MM.1S (cell line): Measurements from ENCODE around the gene CHN2.

Experiments
- DNase-seq: peaks from one replicate; pipeline ENCODE4 v3.0.0-alpha.2; 2015
- H2AFZ ChIP-seq: fragments of 300-600 bp; sonication (generic); 2 replicates; pipeline ENCODE4 v1.6.0; 2016; ENCODE audit warnings: antibody characterized with exemption, low read length
- H3F3A ChIP-seq: fragments of 300-600 bp; sonication (generic); 2 replicates; pipeline ENCODE4 v1.6.1; 2016; ENCODE audit warnings: mild to moderate bottlenecking, antibody characterized with exemption, low read length, moderate library complexity, mixed read lengths; ENCODE audit not compliant: insufficient read depth
- H3K27ac ChIP-seq: fragments of 300-600 bp; sonication (generic); 2 replicates; pipeline ENCODE4 v1.5.1; 2016; ENCODE audit warnings: mild to moderate bottlenecking, low read length
- H3K27me3 ChIP-seq: fragments of 300-600 bp; sonication (generic); replicated peaks from 2 replicates; pipeline ENCODE4 v1.6.0; 2016; ENCODE audit warnings: low read length; ENCODE audit not compliant: insufficient read depth
- H3K36me3 ChIP-seq: fragments of 300-600 bp; sonication (generic); replicated peaks from 2 replicates; pipeline ENCODE4 v1.6.1; 2016; ENCODE audit warnings: mild to moderate bottlenecking, low read length, mixed read lengths; ENCODE audit not compliant: insufficient read depth
- H3K4me1 ChIP-seq: fragments of 300-600 bp; sonication (generic); 2 replicates; pipeline ENCODE4 v1.6.1; 2016; ENCODE audit warnings: low read length, mixed read lengths
- H3K4me2 ChIP-seq: fragments of 300-600 bp; sonication (generic); 2 replicates; pipeline ENCODE4 v1.6.0; 2016; ENCODE audit warnings: low read depth, low read length
- H3K4me3 ChIP-seq: fragments of 300-600 bp; sonication (generic); 2 replicates; pipeline ENCODE4 v1.5.1; 2016; ENCODE audit warnings: low read length, mixed read lengths
- H3K79me2 ChIP-seq: fragments of 300-600 bp; sonication (generic); 2 replicates; pipeline ENCODE4 v1.6.1; 2016; ENCODE audit warnings: mixed run types, low read length, mixed read lengths
- H3K9ac ChIP-seq: fragments of 300-600 bp; sonication (generic); 2 replicates; pipeline ENCODE4 v1.6.1; 2016; ENCODE audit warnings: low read length, mixed read lengths
- H3K9me2 ChIP-seq: fragments of 300-600 bp; sonication (generic); replicated peaks from 2 replicates; pipeline ENCODE4 v1.6.1; 2016; ENCODE audit warnings: mild to moderate bottlenecking, low read length, mixed read lengths; ENCODE audit not compliant: insufficient read depth
- H3K9me3 ChIP-seq: fragments of 300-600 bp; sonication (generic); replicated peaks from 2 replicates; pipeline ENCODE4 v1.6.1; 2016; ENCODE audit warnings: mild to moderate bottlenecking, low read length, mixed read lengths; ENCODE audit not compliant: insufficient read depth
- H4K20me1 ChIP-seq: fragments of 300-600 bp; sonication (generic); 2 replicates; pipeline ENCODE4 v1.6.1; 2016; ENCODE audit warnings: mild to moderate bottlenecking, low read length, moderate library complexity, mixed read lengths; ENCODE audit not compliant: insufficient read depth
- CTCF ChIP-seq: fragments of 300-600 bp; sonication (generic); IDR thresholded peaks from 2 replicates; pipeline ENCODE4 v1.5.1; 2016; ENCODE audit warnings: antibody characterized with exemption, low read length, mixed read lengths
- EZH2 ChIP-seq: fragments of 300-600 bp; sonication (generic); optimal IDR thresholded peaks from 2 replicates; pipeline ENCODE3; 2017; ENCODE audit warnings: low read depth, mild to moderate bottlenecking, antibody characterized with exemption, low read length, mixed read lengths
- EZH2phosphoT487 ChIP-seq: fragments of 300-600 bp; sonication (generic); IDR thresholded peaks from 2 replicates; pipeline ENCODE4 v1.6.1; 2018; ENCODE audit warnings: antibody characterized with exemption, low read length

The CHN2 gene

DNA sequence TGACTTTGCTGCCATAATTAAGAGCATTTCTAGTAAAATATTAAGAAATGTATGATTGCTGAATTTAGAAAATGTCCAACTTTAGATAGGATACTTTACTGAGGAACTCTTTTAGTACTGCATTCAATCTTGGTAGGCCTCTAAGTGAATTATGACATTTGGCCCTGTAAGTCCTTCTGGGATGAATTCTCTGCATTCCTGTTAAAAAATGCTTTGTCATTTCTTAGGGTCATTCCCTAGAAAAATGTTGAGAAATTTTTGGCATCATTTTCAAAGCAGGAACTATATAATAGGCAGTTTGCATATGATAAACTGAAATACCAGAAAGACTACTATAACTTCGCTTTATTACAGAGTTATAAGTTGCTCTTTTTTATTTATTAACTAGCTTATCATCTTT lies 299.8 kb downstream of the CHN2 start:
- no peak overlapping the region for H2AFZ ChIP-seq
- no peaks in the 10 kb centered on the region for H3K27me3 ChIP-seq
- H3F3A ChIP-seq = no peaks in the 10 kb centered on the region
- H3K4me3 ChIP-seq = no peak overlapping the region
- no peaks in the 10 kb centered on the region for H3K79me2 ChIP-seq
- H3K9me3 ChIP-seq = no peaks in the 10 kb centered on the region
- no peaks in the 10 kb centered on the region for H4K20me1 ChIP-seq
- no peak overlapping the region for H3K27ac ChIP-seq
- H3K4me2 ChIP-seq = no peak overlapping the region
- H3K4me1 ChIP-seq = no peaks in the 10 kb centered on the region
- H3K36me3 ChIP-seq = no peaks in the 10 kb centered on the region
- no peaks in the 10 kb centered on the region for H3K9me2 ChIP-seq
- no peak for DNase-seq
- H3K9ac ChIP-seq = no peak overlapping the region
- TF ChIP-seq CTCF (no peak), EZH2phosphoT487 (no peak), EZH2 (no peak)

GRCh38 chr7:29495653-29496052 lies 301.1 kb downstream of the CHN2 start:
- H3K79me2 ChIP-seq = no peaks in the 10 kb centered on the region
- no peak overlapping the region for H3K27ac ChIP-seq
- no peaks in the 10 kb centered on the region for H3F3A ChIP-seq
- no peak overlapping the region for H3K4me3 ChIP-seq
- no peak overlapping the region for H3K4me2 ChIP-seq
- no peak for TF ChIP-seq EZH2phosphoT487
- TF ChIP-seq EZH2 = no peak
- no peak for TF ChIP-seq CTCF
- H3K9me3 ChIP-seq = no peaks in the 10 kb centered on the region
- no peaks in the 10 kb centered on the region for H3K27me3 ChIP-seq
- H3K9ac ChIP-seq = no peak overlapping the region
- no peaks in the 10 kb centered on the region for H3K9me2 ChIP-seq
- DNase-seq = no peak
- no peaks in the 10 kb centered on the region for H3K36me3 ChIP-seq
- H2AFZ ChIP-seq = no peak overlapping the region
- H4K20me1 ChIP-seq = no peaks in the 10 kb centered on the region
- H3K4me1 ChIP-seq = no peaks in the 10 kb centered on the region

DNA sequence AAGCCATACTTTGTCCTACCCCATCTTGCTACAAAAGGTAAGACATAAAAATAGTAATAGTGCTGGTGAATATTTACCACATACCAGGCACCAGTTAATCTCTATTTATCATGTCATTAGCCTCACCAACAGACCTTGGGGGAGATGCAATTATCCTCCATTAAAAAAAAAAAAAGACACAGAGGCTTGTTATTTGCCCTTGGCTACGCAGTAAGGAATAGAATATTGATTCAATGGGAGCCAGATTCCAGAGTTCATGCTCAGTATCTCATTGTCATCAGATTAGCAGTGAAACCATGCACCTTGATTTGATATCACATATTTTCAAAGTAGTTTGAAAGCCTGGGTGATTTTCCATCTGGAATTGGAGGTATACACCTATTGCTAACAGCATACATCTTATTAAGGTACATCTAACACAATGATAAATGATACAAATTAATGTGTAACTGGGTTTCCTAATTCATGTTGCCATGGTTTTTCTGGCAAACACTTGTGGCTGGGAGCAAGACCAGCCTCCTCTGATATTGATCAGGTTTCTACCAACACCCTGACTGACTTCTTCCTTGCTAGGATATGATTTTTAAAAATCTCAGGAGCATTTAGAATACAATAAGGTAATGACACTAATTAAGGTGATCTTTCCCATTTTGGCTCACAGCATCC lies 301.9 kb downstream of the CHN2 start:
- H3K4me1 ChIP-seq = no peaks in the 10 kb centered on the region
- TF ChIP-seq EZH2 = no peak
- TF ChIP-seq EZH2phosphoT487 = no peak
- no peak for TF ChIP-seq CTCF
- H3K9ac ChIP-seq = no peak overlapping the region
- no peaks in the 10 kb centered on the region for H4K20me1 ChIP-seq
- no peak overlapping the region for H2AFZ ChIP-seq
- H3K27ac ChIP-seq = no peak overlapping the region
- no peak for DNase-seq
- H3F3A ChIP-seq = no peaks in the 10 kb centered on the region
- no peaks in the 10 kb centered on the region for H3K9me2 ChIP-seq
- H3K79me2 ChIP-seq = no peaks in the 10 kb centered on the region
- no peak overlapping the region for H3K4me3 ChIP-seq
- H3K9me3 ChIP-seq = no peaks in the 10 kb centered on the region
- no peaks in the 10 kb centered on the region for H3K27me3 ChIP-seq
- H3K4me2 ChIP-seq = no peak overlapping the region
- H3K36me3 ChIP-seq = no peaks in the 10 kb centered on the region
